GM21529 (cell line): ENCODE data around the gene VPS37B.

ENCODE experiments used
- ATAC-seq: cut with Tn5 transposase; IDR thresholded peaks from one replicate; pipeline ENCODE4 v1.9.1; 2021; ENCODE audit not compliant: unreplicated experiment

The VPS37B gene

GRCh38 chr12:122820138-122820537, 75.8 kb downstream of the VPS37B start:
- ATAC-seq: no peak

GRCh38 chr12:122819209-122819785, 76.6 kb downstream of the VPS37B start:
- ATAC-seq: no peak
